Coronary artery (tissue), 2 donors: Measurements from ENCODE around the gene LASP1.

ENCODE experiments used
- DNase-seq: peaks from one replicate; pipeline ENCODE4 v3.0.0-alpha.2; 2017; ENCODE audit warnings: low spot score
- H3K27ac ChIP-seq, 2 donors: fragments of 200-600 bp; sonication (generic); one replicate each; pipeline ENCODE4 v1.5.1; 2016 to 2019
- H3K4me3 ChIP-seq: fragments of 200-600 bp; sonication (generic); 2 replicates; pipeline ENCODE4 v1.5.1; 2016; ENCODE audit warnings: mild to moderate bottlenecking, moderate library complexity
- CTCF ChIP-seq: fragments of 200-600 bp; sonication (generic); IDR thresholded peaks from one replicate; pipeline ENCODE4 v1.5.1; 2019; ENCODE audit warnings: antibody characterized with exemption

The LASP1 gene

GRCh38 chr17:38885728-38886642, 16.1 kb downstream of the LASP1 start:
- Histone ChIP-seq H3K27ac (peak overlapping the region in 1 of 2 donors; percentile 55), H3K4me3 (peak overlapping the region; percentile 46)
- no peak for DNase-seq
- TF ChIP-seq CTCF = no peak

GRCh38 chr17:38886643-38887010, 16.8 kb downstream of the LASP1 start:
- Histone ChIP-seq H3K4me3 (peak overlapping the region; percentile 46), H3K27ac (peak overlapping the region in 1 of 2 donors; percentile 55)
- DNase-seq = no peak
- no peak for TF ChIP-seq CTCF

- Histone ChIP-seq H3K4me3 (no peak overlapping the region), H3K27ac (peak overlapping the region in 1 of 2 donors; percentile 11)
- DNase-seq = no peak
- no peak for TF ChIP-seq CTCF
Measured at GRCh38 chr17:38888842-38889241, 19.0 kb downstream of the LASP1 start.

- Histone ChIP-seq H3K27ac (peak overlapping the region in 1 of 2 donors; percentile 84), H3K4me3 (no peak overlapping the region)
- DNase-seq = no peak
- no peak for TF ChIP-seq CTCF
Measured at GRCh38 chr17:38889745-38890409, 20.0 kb downstream of the LASP1 start.

- Histone ChIP-seq H3K27ac (peak overlapping the region in 1 of 2 donors; percentile 84), H3K4me3 (no peak overlapping the region)
- DNase-seq = no peak
- no peak for TF ChIP-seq CTCF
Measured at GRCh38 chr17:38890410-38890746, 20.5 kb downstream of the LASP1 start.

GRCh38 chr17:38891441-38891840, 21.6 kb downstream of the LASP1 start:
- Histone ChIP-seq H3K27ac (peak overlapping the region in 1 of 2 donors; percentile 84), H3K4me3 (no peak overlapping the region)
- no peak for DNase-seq
- no peak for TF ChIP-seq CTCF
